ENCODE data around the gene TEX35.

The TEX35 gene

GRCh38 chr1:178527117-178527516 lies 14.2 kb downstream of the TEX35 start:
- no peak for DNase-seq

DNA sequence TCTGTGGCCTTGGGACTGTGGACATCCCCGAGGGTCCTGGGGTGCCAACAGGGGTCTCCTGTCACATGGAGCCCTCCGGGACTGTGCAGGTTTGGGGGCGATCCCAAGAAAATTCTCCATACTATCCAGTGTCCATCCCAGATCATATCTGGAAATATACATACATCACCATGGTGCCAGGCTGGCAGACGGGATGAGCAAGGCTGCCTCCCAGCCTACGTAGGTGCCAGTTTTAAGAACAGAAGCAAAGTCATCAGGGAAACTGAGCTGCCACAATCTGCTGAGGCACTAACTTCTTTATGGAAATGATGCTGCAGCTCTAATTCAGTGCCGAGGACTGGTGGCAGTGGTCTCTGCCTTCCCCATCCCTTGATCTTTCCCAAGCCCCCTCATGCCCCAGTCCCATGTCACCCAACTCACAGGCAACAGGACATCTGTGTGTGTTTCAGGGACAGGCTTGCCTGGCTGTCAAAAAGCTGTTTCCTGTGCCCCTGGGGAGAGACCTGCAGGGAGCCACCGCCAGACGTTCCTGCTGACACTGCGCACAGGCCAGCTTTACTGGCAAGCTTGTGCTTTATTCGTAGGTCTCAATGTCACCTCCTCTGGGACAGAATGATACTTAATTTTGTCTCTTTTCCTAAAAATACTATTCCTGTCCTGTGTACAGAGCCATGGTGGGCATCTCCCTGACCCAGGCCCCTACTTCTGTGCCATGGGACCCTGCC lies 15.5 kb downstream of the TEX35 start:
- DNase-seq, result no peak

GRCh38 chr1:178528953-178529335 lies 16.0 kb downstream of the TEX35 start:
- no peak for DNase-seq

DNA sequence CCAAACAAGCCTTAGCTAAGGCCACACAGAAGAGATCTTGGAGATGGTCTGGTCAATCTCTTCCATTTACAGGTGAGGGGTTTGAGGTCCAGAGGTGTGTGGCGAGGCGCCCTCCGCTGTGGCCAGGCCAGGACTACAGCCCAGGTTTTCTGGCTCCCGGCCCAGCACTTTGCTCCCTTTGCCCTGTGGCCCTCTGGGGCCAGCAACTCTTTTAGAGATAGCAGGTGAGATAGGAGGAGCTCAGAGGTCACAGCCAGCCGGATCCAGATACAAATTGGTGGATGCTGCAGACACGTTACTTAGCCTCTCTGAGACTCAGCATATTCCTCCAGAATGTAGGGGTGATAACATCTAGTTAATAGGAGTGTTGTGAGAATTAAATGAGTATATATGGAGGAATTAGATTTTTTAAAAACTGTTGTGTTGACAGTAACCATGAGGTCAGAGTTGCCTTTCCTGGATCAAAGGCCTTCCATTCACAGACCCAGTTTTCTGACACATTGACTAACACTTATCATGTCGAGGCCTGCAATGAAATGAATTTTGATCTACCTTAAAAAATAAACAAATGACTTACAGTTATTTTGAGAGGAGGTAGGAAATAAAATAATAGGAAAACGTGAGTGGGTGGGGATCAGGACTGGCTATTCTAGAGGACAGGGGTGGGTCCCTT lies 16.6 kb downstream of the TEX35 start:
- no peak for DNase-seq

DNA sequence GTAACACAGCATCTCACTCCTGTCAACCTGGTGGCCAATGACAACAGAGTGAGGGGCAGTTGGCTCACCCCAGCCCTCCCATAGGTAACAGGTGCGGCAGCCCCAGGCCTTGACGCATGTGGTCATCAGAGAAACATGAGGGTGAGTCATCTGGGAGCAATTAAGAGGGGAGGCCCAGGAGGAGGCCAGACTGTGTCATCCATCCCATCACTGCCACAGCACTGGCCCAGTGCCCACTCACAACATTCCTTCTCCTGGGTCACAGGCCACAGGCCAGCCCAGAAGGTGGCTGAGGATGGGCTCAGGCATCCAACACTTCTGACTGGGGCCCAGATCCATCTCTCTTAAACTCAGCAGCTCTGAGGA lies 17.1 kb downstream of the TEX35 start:
- DNase-seq, result no peak

- DNase-seq, result no peak
These were observed 17.6 kb downstream of the TEX35 start for GRCh38 chr1:178530502-178530901.

GRCh38 chr1:178531887-178532286 lies 19.0 kb downstream of the TEX35 start:
- no peak for DNase-seq

GRCh38 chr1:178532392-178532791 lies 19.5 kb downstream of the TEX35 start:
- peak; percentile 74 for DNase-seq

- no peak for DNase-seq
These were observed 20.4 kb downstream of the TEX35 start for GRCh38 chr1:178533121-178533946.

DNA sequence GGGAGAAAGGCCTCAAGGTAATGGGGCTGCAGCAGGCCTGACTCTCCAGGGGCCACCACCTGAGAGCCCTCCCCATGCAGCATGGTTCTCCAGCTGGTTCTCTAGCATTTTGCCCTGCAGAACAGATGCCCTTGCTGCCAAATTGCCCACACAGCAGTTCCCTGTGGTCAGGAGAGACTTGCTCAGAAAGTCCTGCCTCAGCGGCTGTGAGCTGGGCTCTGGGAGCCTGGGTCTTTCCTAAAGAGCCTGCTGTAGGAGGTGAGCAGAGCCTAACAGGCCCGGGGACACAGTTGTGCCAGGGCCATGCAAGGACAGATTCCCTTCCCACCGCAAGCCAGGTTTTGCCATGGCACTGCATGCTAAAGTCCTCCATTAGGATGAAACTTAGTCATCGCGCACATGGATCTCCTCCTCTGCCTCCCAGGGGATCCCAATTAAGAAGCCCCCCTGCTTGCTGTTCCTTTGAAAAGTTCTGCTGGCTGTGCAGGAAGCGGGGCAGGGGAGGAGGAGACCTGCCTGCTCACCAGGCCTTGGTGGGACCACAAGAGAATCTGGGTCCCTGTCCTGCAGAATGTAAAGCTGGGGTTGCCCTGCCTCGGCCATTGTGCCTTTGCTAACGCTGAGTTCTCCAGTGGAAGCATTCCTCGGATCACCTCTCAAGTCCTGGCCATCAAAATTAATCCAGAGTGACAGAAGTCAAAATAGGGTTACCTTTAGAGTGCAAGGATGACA lies 21.4 kb downstream of the TEX35 start:
- DNase-seq, result no peak

DNA sequence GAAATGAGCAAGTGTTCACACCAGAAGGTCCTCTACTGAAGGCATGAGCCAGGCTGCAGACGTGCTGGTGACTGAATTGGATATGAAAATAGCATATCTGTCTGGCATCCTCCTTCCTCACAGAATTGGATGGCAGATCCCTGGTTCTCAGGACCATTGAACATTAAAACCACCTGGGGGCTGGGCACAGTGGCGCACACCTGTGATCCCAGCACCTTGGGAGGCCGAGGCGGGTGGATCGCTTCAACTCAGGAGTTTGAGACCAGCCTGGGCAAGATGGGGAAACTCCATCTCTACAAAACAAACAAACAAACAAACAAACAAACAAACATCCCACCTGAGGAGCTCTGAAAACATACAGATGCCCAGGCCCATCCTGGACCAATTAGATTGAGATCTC lies 23.4 kb downstream of the TEX35 start:
- no peak for DNase-seq

GRCh38 chr1:178536844-178537371 lies 24.0 kb downstream of the TEX35 start:
- DNase-seq, result no peak

DNA sequence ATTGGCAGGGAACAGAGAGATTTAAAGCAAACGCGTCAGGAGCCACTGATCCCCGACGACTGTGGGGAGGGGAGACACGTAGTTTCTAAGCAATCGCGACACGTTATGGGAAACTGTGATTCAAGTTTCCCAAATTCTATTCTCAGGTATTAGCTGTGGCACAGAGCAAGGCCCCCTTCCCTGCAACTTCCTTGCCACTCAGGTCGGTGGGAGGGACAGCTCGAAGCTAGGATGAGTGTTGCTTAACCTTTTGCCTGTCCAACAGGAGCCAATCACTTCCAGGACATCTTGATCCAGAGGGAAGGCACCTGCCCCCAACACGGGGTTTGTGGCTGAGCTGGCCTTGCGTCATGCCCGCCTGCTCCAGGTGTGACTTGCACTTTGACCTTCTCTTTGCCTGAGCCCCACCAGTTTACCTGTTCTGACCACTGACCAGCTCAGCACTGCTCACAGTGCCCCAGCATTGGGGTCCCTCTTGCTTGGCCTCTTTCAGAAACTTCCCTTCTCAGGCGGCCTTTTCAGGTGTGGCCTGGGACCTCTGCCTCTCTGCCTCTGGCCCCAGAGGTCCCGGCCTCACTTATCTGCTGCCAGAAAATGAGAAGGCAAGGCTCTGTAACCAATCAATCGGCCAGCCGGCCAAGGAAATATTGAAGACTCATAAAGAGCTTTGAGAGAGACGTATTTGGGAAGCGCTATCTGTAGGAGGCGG lies 24.6 kb downstream of the TEX35 start:
- no peak for DNase-seq

GRCh38 chr1:178538192-178538916 lies 25.4 kb downstream of the TEX35 start:
- DNase-seq, result no peak

GRCh38 chr1:178539291-178539690 lies 26.4 kb downstream of the TEX35 start:
- DNase-seq, result no peak

GRCh38 chr1:178540204-178540603 lies 27.3 kb downstream of the TEX35 start:
- no peak for DNase-seq

- no peak for DNase-seq
These were observed 27.7 kb downstream of the TEX35 start for GRCh38 chr1:178540646-178541045.

GRCh38 chr1:178541379-178541778 lies 28.5 kb downstream of the TEX35 start:
- DNase-seq, result no peak

DNA sequence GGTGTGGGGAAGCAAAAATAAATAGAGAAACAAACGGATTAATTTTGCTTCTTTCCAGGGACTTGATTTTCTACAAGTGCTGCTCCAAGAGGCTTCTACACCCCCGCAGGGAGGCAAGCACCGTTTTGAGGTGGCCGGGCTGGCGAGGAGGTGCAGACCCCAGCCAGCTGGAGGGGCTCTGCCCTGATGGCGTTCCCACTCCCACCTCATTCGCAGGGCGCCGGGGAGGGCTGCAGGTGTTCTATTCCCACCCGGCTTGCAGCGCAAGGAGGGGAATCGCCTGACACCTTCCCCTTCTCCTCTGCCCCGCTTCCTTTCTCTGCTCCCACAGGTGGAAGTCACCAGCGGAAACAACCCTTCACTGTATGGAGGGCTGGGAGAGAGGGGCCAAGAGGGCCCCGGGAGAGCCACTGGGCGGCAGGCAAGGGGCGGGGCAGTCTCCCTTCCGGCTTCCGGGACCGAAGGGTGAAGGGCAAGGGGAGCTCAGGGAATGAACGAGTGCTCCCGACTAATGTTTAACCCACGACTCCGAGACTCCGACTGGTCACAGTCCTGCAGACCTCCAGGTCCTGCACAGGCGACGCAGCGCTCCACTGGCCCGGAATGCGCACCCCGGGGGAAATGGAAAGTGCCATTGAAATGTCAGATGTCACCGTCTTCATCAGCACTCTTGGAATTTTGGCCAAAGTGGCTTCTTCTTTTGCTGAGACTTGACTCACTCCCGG lies 29.1 kb downstream of the TEX35 start:
- DNase-seq, result peak; percentile 31

GRCh38 chr1:178542554-178543289 lies 29.8 kb downstream of the TEX35 start:
- DNase-seq, result peak; percentile 86
